Endodermal cell (in vitro differentiated cells): ENCODE data around the gene ZNF132. TPM values are rescaled to one million over a fixed set of nuclear protein-coding genes. Genes with fewer than 3 reads are reported as not detected.
"Not testable (repeated sequence)": the region's sequence is repeated elsewhere in the genome, so short reads cannot be mapped to it uniquely, and the experiment has no call there.

ENCODE experiments used
- DNase-seq: peaks from one replicate; pipeline ENCODE4 v3.0.0-alpha.2; 2017
- H3K27ac ChIP-seq: 2 replicates; pipeline ENCODE4 v1.5.1; 2013; ENCODE audit warnings: mild to moderate bottlenecking, low read depth, low read length, moderate library complexity
- H3K27me3 ChIP-seq: 2 replicates; pipeline ENCODE4 v1.6.1; 2013; ENCODE audit warnings: mild to moderate bottlenecking, low read length, moderate library complexity; ENCODE audit not compliant: insufficient read depth, control insufficient read depth, poor library complexity, severe bottlenecking
- H3K36me3 ChIP-seq: 2 replicates; pipeline ENCODE4 v1.7.0; 2013; ENCODE audit warnings: mild to moderate bottlenecking, low read length, moderate library complexity; ENCODE audit not compliant: control insufficient read depth, insufficient read depth
- H3K4me1 ChIP-seq: one replicate; pipeline ENCODE4 v1.7.0; 2013; ENCODE audit warnings: low read length; ENCODE audit not compliant: control insufficient read depth, insufficient read depth
- H3K4me3 ChIP-seq: 2 replicates; pipeline ENCODE4 v1.5.1; 2013; ENCODE audit warnings: mild to moderate bottlenecking, low read length, moderate library complexity
- H3K9ac ChIP-seq: 2 replicates; pipeline ENCODE4 v1.6.1; 2013; ENCODE audit warnings: mild to moderate bottlenecking, low read length, moderate library complexity; ENCODE audit not compliant: poor library complexity, severe bottlenecking; ENCODE audit errors: extremely low read depth
- H3K9me3 ChIP-seq: 2 replicates; pipeline ENCODE4 v1.6.1; 2013; ENCODE audit warnings: mild to moderate bottlenecking, low read length, moderate library complexity; ENCODE audit not compliant: control insufficient read depth
- H3K27ac Mint-ChIP-seq: 2 replicates; pipeline ENCODE4 v1.8.0; 2020; ENCODE audit warnings: mixed read lengths
- H3K27me3 Mint-ChIP-seq: 2 replicates; pipeline ENCODE4 v1.8.0; 2021; ENCODE audit warnings: mild to moderate bottlenecking, mixed read lengths; ENCODE audit not compliant: insufficient read depth
- H3K36me3 Mint-ChIP-seq: 2 replicates; pipeline ENCODE4 v1.8.0; 2020; ENCODE audit warnings: low read depth, mixed read lengths
- H3K4me1 Mint-ChIP-seq: 2 replicates; pipeline ENCODE4 v1.8.0; 2020; ENCODE audit warnings: mixed read lengths
- H3K4me3 Mint-ChIP-seq: 2 replicates; pipeline ENCODE4 v1.8.0; 2020; ENCODE audit warnings: mild to moderate bottlenecking, moderate library complexity, mixed read lengths
- H3K9me3 Mint-ChIP-seq: 2 replicates; pipeline ENCODE4 v1.8.0; 2020; ENCODE audit warnings: mild to moderate bottlenecking, mixed read lengths
- whole genome bisulfite sequencing, 2 experiments: methylation state at CpG; one replicate each; pipeline versions ENCODE4 v1.1.5 to v1.1.7; 2013; ENCODE audit warnings: missing lambda C conversion rate in 2 of 2, mixed read lengths in 1 of 2; ENCODE audit not compliant: insufficient coverage in 1 of 2, insufficient read length in 1 of 2; 5-methylcytosine and 5-hydroxymethylcytosine counted together
- total RNA-seq, 2 donors: library from RNA; stranded (reverse); fragmentation: NEBNext Ultra II Directional in 1 of 2; extraction: Animal tissue kit (Norgen Biotek cat#: 25700) in 1 of 2; gene quantifications; 2 replicates in 1 of 2; 3 replicates in 1 of 2; pipeline ENCODE4 v1.2.1, GENCODE V29; 2021
- TF ChIP-seq, protein P1 (sequence below): fragments of 200-600 bp; sonication (generic); conservative IDR thresholded peaks from 2 replicates; pipeline ENCODE4 v1.5.0; 2021; ENCODE audit warnings: antibody characterized with exemption, mild to moderate bottlenecking

Gene ZNF132
- total RNA-seq, 2 donors from 2014 or later = 0.71 to 1.2 TPM

DNA sequence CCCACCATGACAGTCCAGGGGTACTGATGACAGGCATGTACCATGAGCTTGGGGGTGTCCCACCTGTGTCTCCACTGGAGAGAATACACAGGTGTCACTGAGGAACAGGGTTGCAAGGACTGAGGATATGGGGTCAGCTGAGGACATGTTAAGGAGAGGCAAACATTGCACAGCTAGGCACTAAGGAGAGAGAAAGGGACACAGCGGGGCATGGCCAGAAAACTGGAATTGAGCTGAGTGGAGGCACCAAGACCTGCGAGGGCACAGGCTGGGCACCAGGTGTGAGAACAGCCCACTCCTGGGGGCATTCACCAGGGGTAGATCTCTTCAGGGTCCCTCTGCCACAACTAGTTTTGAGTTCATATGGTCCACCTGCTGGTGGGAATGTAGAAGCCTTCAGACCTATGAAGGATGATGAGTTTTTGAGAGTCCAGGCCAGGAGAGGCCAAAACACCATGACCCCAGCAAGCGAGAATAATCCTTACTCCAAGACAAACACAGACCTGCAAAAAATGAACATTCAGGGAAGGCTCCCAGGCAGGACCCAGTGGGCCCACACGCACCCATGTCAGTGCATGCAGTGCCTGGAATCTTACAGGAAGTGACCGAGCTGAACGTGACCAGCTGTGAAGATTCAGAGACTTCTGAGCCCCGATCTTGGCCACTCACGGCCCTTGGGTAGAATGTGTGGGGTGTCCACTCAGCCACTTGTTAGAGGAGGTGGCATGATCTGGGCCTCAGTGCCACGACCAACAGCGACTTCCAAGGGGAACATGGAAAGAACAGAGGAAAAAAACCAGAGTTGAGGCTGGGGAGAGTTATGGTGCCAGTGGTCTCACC lies 32.9 kb downstream of the ZNF132 start:
- Histone ChIP-seq H3K4me3 (peak overlapping the region; percentile 95), H3K9me3 (no peaks in the 10 kb centered on the region), H3K27ac (no peak overlapping the region), H3K4me1 (no peaks in the 10 kb centered on the region), H3K36me3 (no peaks in the 10 kb centered on the region), H3K27me3 (no peaks in the 10 kb centered on the region), H3K9ac (peak overlapping the region; percentile 86)
- Mint-ChIP-seq H3K27me3 (peaks cover 8% of the 10 kb centered on the region), H3K36me3 (peaks cover 6% of the 10 kb centered on the region), H3K9me3 (peaks cover 7% of the 10 kb centered on the region), H3K27ac (peak overlapping the region; percentile 93), H3K4me1 (peaks cover 17% of the 10 kb centered on the region), H3K4me3 (peak overlapping the region; percentile 77)
- TF ChIP-seq, protein P1, sequence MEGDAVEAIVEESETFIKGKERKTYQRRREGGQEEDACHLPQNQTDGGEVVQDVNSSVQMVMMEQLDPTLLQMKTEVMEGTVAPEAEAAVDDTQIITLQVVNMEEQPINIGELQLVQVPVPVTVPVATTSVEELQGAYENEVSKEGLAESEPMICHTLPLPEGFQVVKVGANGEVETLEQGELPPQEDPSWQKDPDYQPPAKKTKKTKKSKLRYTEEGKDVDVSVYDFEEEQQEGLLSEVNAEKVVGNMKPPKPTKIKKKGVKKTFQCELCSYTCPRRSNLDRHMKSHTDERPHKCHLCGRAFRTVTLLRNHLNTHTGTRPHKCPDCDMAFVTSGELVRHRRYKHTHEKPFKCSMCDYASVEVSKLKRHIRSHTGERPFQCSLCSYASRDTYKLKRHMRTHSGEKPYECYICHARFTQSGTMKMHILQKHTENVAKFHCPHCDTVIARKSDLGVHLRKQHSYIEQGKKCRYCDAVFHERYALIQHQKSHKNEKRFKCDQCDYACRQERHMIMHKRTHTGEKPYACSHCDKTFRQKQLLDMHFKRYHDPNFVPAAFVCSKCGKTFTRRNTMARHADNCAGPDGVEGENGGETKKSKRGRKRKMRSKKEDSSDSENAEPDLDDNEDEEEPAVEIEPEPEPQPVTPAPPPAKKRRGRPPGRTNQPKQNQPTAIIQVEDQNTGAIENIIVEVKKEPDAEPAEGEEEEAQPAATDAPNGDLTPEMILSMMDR = peak; percentile 74
- peak; percentile 70 for DNase-seq
- 89 to 99% methylated on average over 8 to 10 of the region's 10 CpGs for WGBS, 2 experiments

DNA sequence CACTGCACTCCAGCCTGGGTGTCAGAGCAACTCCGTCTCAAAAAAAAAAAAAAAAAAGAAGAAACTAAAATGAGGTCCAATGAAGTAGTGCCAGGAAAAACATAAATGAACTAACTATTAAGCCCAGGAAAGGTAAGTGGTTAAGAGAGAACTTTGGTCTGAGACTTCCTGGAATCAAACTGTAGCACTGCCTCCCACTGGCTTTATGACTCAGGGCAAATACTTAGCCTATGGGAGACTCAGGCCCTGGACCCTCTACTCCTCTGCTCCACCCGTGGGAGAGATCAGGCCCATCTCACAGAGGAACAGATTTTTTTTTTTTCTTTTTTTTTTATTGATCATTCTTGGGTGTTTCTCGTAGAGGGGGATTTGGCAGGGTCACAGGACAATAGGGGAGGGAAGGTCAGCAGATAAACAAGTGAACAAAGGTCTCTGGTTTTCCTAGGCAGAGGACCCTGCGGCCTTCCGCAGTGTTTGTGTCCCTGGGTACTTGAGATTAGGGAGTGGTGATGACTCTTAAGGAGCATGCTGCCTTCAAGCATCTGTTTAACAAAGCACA lies 36.0 kb downstream of the ZNF132 start:
- H3K27ac Mint-ChIP-seq, H3K27me3 ChIP-seq, H3K4me3 Mint-ChIP-seq, H3K27ac ChIP-seq, H3K36me3 Mint-ChIP-seq, H3K9ac ChIP-seq, H3K4me1 ChIP-seq, H3K9me3 ChIP-seq, DNase-seq, H3K9me3 Mint-ChIP-seq, H3K36me3 ChIP-seq, H3K4me3 ChIP-seq: not testable (repeated sequence)
- Mint-ChIP-seq H3K27me3 (peaks cover 20% of the 10 kb centered on the region), H3K4me1 (peaks cover 16% of the 10 kb centered on the region)
- 64% methylated on average over 3 of the region's 5 CpGs; no CpG with 5 or more reads in 1 of the 2 experiments for WGBS, 2 experiments

DNA sequence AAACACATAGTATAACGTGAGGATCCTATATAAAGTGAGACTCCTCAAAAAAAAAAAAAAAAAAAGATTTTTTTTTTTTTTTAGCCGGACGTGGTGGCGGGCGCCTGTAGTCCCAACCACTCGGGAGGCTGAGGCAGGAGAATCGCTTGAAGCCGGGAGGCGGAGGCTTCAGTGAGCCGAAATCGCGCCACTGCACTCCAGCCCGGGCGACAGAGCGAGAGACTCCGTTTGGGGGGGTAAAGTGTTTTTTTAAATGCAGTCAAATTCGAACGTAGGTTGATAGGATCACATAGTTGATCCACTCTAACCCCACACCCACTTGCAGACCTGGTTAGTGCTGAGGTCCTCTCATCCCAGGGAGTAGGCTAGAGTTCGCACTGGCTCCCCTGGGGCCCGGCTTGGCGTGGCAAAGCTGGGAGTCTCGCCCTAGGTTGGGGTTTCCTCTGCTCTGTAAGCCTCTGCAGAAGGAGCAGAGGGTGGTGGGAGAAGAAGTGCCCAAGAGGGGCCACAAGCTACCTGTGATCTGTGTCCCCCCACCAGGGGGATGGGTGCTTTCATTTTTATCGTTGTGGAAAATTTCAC lies 38.0 kb downstream of the ZNF132 start:
- H3K9me3 Mint-ChIP-seq = peaks cover 7% of the 10 kb centered on the region
- Histone ChIP-seq H3K9ac (peak overlapping the region; percentile 86), H3K27ac (no peak overlapping the region), H3K27me3 (no peaks in the 10 kb centered on the region), H3K36me3 (no peaks in the 10 kb centered on the region), H3K4me1 (peaks cover 6% of the 10 kb centered on the region), H3K9me3 (no peaks in the 10 kb centered on the region), H3K4me3 (peak overlapping the region; percentile 86)
- WGBS, 2 experiments = 48 to 90% methylated on average over 3 to 18 of the region's 23 CpGs
- peaks cover 4% of the 10 kb centered on the region for H3K36me3 Mint-ChIP-seq
- DNase-seq = no peak
- H3K4me3 Mint-ChIP-seq = peak overlapping the region; percentile 76
- TF ChIP-seq, protein P1 = peak; percentile 15
- peaks cover 39% of the 10 kb centered on the region for H3K27me3 Mint-ChIP-seq
- peaks cover 12% of the 10 kb centered on the region for H3K4me1 Mint-ChIP-seq
- H3K27ac Mint-ChIP-seq = no peak overlapping the region
